HPDE6-E6E7 (cell line): ENCODE results near the gene VAPA.

Source experiments
- DNase-seq: peaks from one replicate; pipeline ENCODE4 v3.0.0; 2011; ENCODE audit warnings: missing footprints; ENCODE audit errors: extremely low spot score

VAPA gene

GRCh38 chr18:9914584-9915290 lies 921 bp downstream of the VAPA start:
- peak; percentile 59 for DNase-seq

DNA sequence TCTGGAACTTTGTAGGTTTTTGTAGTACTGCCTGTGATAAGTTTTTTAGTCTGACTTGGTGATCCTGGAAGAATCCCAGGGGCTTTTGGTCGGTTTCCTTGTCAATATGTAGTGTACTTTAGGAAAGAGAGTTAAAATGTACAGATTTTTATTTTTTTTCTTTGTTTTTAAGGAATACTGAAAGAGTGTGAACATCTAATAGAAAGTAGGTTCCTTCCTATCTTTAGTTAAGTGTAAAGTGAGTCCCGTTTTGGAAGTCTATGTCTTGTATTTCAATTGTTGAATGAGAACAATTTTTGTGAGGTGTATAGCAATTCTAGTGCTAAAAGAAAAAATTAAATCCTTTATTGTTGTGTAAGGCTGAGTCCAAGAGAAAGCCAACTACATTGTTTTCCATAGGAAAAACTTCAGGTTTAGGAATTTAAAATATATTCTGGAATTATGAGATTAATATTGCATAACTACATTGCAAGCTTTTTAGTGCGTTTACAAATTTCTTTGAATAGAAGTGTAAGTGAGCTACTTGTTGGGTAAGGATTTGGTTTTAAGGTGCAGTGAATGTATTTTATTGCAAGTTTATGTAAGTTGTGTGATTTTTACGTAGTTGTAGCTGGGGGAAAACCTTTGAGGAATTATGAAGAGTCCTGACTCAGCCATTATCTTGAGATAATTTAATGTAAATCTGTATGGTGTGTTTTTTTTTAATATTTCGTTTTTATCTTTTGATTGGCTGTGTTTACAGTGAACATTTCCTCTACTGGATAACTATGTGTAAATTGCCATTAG lies 1.7 kb downstream of the VAPA start:
- no peak for DNase-seq

DNA sequence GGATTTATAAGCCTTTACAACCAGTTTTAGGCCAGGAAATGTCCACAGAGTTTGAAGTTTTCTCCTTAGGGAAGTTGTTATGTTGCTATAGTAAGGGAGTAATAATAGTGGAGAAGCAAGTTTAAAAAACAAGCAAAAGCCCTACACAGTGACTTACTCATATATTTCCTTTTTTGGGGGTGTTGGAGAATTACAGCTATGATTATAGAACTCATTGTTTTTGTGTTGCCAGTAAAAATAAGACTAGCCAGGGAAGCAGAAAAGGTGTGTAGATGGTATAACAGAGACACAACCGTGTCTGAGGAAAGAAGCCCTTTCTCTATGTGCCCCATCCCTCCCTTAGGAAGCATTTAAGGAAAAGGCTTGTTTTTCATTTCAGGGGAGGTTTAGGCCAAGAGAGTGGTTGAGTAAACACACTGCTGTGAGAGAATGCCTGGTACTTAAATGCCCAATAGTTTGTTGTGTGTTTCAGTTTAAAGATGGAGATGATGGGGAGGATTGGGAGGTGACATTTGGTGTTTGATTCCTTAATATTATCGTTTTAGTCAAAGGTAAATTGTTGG lies 2.3 kb downstream of the VAPA start:
- no peak for DNase-seq

GRCh38 chr18:9916808-9917207 lies 3.0 kb downstream of the VAPA start:
- no peak for DNase-seq

DNA sequence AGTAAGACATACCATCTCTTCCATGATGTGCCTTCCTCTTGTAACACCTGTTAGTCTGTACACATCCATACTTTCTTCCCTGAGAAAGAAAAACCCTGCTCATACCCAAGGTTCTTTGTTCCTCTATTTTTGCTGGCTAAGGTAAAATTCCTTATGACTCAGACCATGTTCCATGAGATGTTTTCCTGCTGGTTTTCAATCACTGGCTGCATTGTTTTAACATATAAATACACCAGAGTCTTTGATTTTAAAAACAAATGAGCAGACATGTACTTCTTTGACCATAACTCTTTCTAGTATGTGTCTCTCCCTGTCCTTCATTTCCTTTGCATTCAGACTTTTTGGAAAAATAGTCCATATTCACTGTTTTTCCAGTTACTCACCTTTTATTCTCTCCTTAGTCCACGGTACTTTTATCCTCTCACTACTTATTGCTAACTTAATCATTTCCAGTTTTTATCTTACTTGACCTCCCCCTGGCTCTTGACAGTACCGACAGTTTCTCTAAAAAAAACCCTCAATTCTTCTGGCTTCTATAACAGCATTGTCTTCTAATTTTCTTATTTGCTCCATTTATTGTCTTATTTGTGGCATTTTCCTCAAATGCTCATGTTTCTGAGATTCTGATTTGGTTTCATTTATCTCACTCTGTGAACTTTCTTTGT lies 4.3 kb downstream of the VAPA start:
- no peak for DNase-seq

- no peak for DNase-seq
Observed at GRCh38 chr18:9919564-9920232, 5.9 kb downstream of the VAPA start.

GRCh38 chr18:9922592-9923311 lies 8.9 kb downstream of the VAPA start:
- DNase-seq: no peak

DNA sequence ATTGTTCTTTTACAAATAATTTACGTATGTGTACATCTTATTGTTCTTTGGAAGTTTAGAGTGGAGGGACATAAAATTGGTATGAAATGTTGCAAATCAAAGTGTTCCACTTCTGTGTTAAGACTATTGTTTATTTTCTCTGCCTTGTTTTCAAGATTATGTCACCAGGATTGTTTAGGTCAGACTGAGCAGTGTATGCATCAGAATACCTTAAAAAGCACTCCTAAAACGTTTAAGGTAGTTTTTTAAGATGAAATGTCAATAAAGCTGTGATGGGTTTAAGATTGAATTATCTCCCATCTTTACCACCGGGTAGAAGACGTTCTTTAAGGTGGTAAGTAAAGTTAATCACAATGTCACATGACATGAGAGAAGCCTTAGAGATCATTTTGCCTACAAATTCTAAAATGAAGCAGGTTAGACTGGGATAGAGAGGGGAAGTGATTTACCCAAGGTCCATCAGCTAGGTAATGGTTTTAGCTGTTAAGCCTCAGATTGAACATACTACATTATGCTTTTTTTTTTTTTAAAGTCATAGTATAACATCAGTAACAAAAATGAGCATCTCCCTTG lies 10.6 kb downstream of the VAPA start:
- DNase-seq: no peak

- DNase-seq: no peak
Observed at GRCh38 chr18:9925369-9925768, 11.6 kb downstream of the VAPA start.

DNA sequence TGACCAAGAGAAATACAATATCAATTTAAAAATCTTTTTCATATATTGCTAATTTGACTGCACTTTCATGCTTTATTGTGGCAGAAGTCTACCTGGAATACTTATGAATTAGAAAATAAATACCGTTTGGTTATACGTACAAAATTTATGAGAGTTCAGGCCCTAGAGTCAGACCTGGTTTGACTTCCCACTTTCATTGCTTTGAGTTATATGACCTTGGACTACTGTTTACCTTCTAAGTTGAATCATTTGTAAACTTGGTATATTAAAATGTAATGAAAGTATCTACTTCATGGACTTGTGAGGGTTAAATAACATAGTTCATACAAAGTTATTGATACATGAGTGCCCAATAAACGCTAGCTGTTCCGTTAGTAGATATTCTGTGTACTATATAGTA lies 12.0 kb downstream of the VAPA start:
- no peak for DNase-seq

- DNase-seq: no peak
Observed at GRCh38 chr18:9926223-9926894, 12.5 kb downstream of the VAPA start.

GRCh38 chr18:9926977-9927376 lies 13.2 kb downstream of the VAPA start:
- no peak for DNase-seq

DNA sequence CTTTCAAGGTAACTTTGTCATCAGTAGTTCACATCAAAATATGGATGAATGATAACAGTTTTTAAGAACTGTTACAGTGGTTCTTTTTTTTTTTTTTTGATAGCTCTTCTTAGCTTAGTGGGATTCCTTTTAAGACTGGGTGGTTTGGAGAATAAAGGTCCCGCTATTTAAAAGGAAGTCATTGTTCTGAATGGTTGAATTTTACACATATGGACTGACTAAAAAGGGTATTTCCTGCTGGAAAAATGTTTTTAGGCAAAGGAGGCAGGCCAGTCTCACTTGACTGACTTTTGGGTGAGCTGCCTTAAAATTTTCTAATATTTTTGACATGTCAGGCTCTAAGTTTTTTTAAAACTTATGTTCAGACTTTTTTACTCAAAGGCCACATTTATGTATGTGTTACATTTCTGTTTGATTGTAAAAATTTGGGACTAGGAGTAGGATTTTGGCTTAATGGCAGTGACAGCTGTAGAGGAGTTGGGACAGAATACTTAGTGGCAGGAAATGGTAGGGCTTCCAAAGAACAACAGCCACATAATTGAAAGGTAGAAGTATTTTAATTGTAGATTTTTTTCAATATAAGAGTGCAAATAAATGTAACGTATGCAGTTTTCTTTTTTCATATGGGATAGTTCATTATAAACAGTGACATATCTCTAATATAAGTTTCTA lies 13.7 kb downstream of the VAPA start:
- no peak for DNase-seq

- peak; percentile 63 for DNase-seq
Observed at GRCh38 chr18:9928646-9929259, 14.9 kb downstream of the VAPA start.

DNA sequence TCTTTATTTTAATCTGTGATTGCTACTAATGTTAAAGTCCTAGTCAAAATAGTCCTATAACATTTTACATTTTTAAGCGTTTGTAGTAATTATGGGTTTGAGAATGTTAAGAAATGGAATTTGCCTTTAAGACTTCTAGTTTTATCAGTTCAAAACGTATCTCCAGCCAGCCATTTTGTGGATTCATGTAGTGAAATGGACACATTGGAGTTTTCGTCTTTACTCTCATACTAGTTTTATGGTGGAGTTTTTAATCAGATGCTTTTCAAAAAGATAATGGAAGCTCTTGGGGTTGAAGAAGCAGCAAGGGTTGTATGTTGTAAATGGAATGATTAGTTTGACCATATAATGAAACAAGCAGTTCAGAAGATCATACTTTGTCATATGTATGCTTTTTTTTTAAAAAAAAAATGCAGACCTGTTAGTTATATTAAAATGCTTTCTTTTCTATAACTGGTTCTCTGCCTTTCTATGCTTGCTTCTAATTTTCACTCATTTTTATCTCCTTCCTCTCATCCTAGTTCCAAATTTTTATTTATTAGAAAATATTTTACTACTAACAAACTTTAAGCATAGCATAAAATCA lies 16.6 kb downstream of the VAPA start:
- DNase-seq: no peak

DNA sequence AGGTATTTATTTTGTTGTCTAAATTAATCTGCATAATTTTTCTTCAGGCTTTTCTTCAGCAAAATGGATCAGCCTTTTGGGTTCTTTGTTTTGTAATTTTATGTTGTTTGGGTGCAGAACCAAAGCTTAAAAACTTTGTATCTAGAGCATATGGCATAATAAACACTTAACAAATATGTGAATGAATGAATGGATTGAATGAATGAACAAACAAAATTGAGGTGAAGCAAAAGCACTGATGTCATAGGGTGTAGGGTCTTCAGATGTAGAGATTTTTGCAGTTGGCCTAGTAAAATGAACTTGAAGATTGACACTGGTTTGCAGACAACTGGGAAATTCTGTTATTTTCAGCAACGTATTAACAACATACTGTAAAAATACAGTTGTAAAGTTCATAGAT lies 17.3 kb downstream of the VAPA start:
- no peak for DNase-seq

GRCh38 chr18:9931678-9932077 lies 17.9 kb downstream of the VAPA start:
- DNase-seq: no peak

- no peak for DNase-seq
Observed at GRCh38 chr18:9933865-9934264, 20.0 kb downstream of the VAPA start.

DNA sequence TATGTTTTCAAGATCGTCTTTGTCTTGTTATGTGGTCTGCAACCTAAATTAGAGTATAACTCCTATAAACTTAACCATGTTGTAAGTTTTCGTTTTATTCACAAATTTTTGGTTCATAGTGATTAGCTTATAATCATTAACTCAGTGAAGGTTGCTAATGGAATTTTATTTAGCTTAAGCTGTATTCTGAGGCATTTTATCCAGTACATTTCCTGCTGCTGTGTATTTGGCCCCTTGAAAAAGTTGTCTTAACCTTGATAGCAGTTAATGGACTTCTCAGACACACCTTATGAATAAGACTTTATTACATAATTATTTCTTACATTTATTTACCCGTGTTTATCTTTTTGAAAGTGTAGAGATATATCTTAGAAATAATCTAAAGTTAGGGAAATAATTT lies 20.5 kb downstream of the VAPA start:
- DNase-seq: no peak
